Activated CD4-positive, alpha-beta memory T cell treated with anti-CD3 and anti-CD28 coated beads for 36 hours (primary cell): ENCODE results near the gene DOLK. TPM values are rescaled to one million over a fixed set of nuclear protein-coding genes. Genes with fewer than 3 reads are reported as not detected.
"Not testable (repeated sequence)": the region's sequence is repeated elsewhere in the genome, so short reads cannot be mapped to it uniquely, and the experiment has no call there.

ENCODE experiments used
- CTCF ChIA-PET: fragments of 350-600 bp; sonication (Branson Sonifier 250); formaldehyde crosslinking; loops from one replicate; lab custom pipeline; 2021; ENCODE audit warnings: antibody characterized with exemption, inconsistent platforms; lab: Charles Lee
- POLR2A ChIA-PET: fragments of 350-600 bp; sonication (Branson Sonifier 250); formaldehyde crosslinking; loops from one replicate; lab custom pipeline; 2021; ENCODE audit warnings: antibody characterized with exemption; lab: Charles Lee
- DNase-seq: peaks from one replicate; pipeline ENCODE4 v3.0.0-alpha.2; 2020
- H3K27ac Mint-ChIP-seq: one replicate; pipeline ENCODE4 v1.8.0; 2021; ENCODE audit warnings: mixed read lengths
- H3K27me3 Mint-ChIP-seq: one replicate; pipeline ENCODE4 v1.8.0; 2021; ENCODE audit warnings: mixed read lengths
- H3K36me3 Mint-ChIP-seq: one replicate; pipeline ENCODE4 v1.8.0; 2021; ENCODE audit warnings: mixed read lengths
- H3K4me1 Mint-ChIP-seq: one replicate; pipeline ENCODE4 v1.8.0; 2021; ENCODE audit warnings: low read depth, mixed read lengths
- H3K4me3 Mint-ChIP-seq: one replicate; pipeline ENCODE4 v1.8.0; 2021; ENCODE audit warnings: mild to moderate bottlenecking, mixed read lengths
- H3K9me3 Mint-ChIP-seq: one replicate; pipeline ENCODE4 v1.8.0; 2021; ENCODE audit warnings: mixed read lengths
- intact Hi-C: fragments of 100-400 bp; cut with micrococcal nuclease; formaldehyde crosslinking; loops from one replicate; pipeline ENCODE4 v1.15.1; 2023
- total RNA-seq, 2 experiments: library from RNA; stranded (reverse); gene quantifications; one replicate each; pipeline ENCODE4 v1.2.3, GENCODE V29; 2021

The DOLK gene
- total RNA-seq, 2 experiments from 2014 or later: 5.7 to 6.7 TPM

DNA sequence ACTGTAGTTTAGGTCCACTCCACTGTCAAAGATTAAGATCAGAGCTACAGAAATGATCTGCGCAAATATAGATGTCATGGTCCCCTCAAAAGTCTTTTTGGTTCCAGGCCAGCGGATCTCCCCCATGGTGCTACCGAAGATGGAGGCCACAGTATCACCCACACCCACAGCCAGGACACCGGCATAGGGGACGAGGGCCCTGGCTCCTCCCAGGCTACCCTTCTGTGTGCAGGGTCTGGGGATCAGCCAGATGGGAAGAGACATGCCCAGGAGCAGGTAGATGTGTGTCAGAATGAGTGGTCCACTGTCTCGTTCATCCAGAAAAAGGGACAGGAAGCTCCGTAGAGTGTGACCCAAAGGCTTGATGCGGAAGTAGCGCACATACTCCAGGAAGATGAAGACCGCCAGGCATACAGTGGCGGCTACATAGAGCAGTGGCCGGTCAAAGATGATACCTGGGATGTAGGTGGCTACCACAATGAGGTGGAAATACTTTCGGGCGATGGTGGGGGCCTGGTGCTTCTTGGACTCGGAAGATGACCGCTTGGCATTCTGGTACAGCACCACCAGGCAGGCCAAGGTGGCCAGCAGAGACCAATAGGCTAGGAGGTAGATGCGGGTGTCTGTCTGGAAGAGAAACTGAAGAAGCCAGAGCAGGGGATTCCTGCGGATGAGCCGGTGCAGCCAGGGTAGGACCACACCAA is 1.5 kb downstream of the DOLK start:
- ChIA-PET POLR2A (no interaction called here), CTCF (no interaction called here)
- Mint-ChIP-seq H3K4me3 (peak overlapping the region; percentile 98), H3K27me3 (no peaks in the 10 kb centered on the region), H3K36me3 (peaks cover 19% of the 10 kb centered on the region), H3K4me1 (peaks cover 26% of the 10 kb centered on the region), H3K9me3 (no peaks in the 10 kb centered on the region), H3K27ac (no peak overlapping the region)
- DNase-seq: no peak
- intact Hi-C loops: loop anchor here (5.0 kb wide), 3 partner anchors 129 to 259 kb away; partner anchors contain the start of genes ENDOG, SET and ZER1

DNA sequence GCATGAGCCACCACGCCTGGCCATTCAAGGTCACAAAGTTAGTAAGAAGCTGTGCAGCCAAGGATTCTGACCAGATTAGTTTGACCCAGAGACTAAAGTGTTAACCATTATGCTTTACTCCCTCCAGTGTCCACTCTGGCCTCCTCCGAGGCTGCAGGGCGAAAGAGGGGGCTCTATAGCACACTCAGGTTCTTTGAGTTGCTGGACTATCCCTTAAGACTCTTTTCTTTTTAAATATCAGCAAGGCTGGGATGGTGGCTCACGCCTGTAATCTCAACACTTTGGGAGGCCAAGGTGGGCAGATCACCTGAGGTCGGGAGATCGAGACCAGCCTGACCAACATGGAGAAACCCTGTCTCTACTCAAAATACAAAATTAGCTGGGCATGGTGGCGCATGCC is 2.4 kb downstream of the DOLK start:
- H3K27ac Mint-ChIP-seq, CTCF ChIA-PET, H3K27me3 Mint-ChIP-seq, DNase-seq, POLR2A ChIA-PET, H3K9me3 Mint-ChIP-seq, H3K4me3 Mint-ChIP-seq: not testable (repeated sequence)
- intact Hi-C loops: loop anchor here (5.0 kb wide), 3 partner anchors 128 to 258 kb away; partner anchors contain the start of genes ENDOG, SET and ZER1
- Mint-ChIP-seq H3K4me1 (peaks cover 24% of the 10 kb centered on the region), H3K36me3 (peaks cover 18% of the 10 kb centered on the region)

DNA sequence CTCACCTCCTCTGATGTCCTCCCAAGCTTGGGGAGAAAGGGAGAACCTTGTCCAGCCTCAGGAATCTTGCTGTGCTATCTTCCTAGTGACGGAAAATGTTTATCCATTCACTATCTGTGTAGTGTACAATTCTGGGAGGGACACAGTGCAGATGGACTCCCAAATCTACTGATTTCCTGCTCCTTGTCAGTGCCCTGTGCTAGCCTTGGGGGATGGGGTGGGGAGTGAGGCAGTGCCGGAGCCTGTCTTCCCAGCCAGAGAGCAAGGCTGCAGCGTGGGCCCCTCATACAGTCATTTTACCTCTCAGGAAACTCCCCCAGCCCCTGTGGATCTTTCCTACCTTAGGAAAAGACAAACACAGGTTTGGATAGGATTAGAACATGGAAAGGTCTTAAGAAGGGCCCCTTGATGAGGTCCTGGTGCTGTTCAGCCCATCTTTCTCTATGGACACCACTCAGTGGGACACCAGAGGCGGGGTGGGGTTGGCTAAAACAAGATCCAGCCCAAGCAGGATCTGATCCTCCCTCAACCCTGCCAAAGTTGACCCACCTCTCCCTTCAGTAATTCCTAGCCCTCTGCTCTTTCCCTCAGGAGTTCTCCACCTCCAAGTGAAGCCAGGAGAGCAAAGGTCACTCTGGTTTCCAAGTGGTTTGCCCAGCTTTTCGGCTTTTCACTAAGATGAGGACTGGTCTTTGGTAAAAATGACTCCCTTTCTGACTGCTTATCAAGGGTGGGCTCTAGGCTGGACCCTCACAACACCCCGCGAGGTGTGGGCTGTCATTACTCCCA is 3.4 kb downstream of the DOLK start:
- intact Hi-C loops: no loop called here
- no peak overlapping the region for H3K27ac Mint-ChIP-seq
- H3K4me1 Mint-ChIP-seq: peaks cover 22% of the 10 kb centered on the region
- no peaks in the 10 kb centered on the region for H3K9me3 Mint-ChIP-seq
- no peak for DNase-seq
- ChIA-PET POLR2A (no interaction called here), CTCF (interaction anchor here (1.0 to 1.1 kb wide), 2 partner anchors 16 to 65 kb away, joined by 3 to 5 read pairs; no protein-coding TSS in a partner anchor)
- H3K4me3 Mint-ChIP-seq: no peak overlapping the region
- H3K36me3 Mint-ChIP-seq: peaks cover 14% of the 10 kb centered on the region
- H3K27me3 Mint-ChIP-seq: no peaks in the 10 kb centered on the region

DNA sequence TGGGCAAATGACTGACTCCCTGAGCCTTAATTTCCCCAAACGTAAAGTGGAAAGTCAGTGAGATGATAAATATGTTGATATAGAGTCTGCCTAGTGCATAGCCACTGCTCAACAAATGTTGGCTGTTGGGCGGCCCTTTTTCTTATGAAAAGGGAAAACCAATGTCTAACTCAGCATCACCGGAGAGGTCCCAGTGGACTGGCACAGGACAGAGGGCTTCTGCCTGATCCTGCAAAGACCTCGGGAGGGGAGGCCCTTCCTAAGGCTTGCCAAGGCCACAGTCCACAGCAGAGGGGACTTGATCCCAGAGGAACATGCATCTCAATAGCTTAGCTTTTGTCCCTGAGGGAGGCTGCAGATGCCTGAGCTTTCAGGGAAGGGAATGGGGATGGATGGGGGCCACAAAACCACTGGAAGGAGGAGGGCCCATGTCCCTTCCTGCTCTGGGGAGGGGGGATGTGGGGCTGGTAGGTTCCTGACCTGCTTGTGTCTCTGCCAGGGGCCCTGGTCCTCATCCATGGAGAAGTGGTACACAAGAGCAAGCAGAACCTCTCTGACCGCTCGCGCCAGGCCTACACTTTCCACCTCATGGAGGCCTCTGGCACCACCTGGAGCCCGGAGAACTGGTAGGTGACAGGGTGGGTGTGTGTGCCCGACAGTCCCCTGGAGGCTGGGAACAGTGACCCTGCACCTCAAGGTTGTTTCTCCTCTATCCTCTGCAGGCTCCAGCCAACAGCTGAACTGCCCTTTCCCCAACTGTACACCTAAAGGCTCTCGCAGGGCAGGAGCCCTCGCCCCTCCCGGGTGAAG is 6.3 kb downstream of the DOLK start:
- no peak for DNase-seq
- intact Hi-C loops: no loop called here
- Mint-ChIP-seq H3K36me3 (peaks cover 4% of the 10 kb centered on the region), H3K4me3 (no peak overlapping the region), H3K27me3 (no peaks in the 10 kb centered on the region), H3K9me3 (no peaks in the 10 kb centered on the region), H3K4me1 (peaks cover 10% of the 10 kb centered on the region), H3K27ac (no peak overlapping the region)
- ChIA-PET CTCF (no interaction called here), POLR2A (interaction anchor here (0.5 kb wide), 1 partner anchor 124 kb away, joined by 3 read pairs; no protein-coding TSS in a partner anchor)

DNA sequence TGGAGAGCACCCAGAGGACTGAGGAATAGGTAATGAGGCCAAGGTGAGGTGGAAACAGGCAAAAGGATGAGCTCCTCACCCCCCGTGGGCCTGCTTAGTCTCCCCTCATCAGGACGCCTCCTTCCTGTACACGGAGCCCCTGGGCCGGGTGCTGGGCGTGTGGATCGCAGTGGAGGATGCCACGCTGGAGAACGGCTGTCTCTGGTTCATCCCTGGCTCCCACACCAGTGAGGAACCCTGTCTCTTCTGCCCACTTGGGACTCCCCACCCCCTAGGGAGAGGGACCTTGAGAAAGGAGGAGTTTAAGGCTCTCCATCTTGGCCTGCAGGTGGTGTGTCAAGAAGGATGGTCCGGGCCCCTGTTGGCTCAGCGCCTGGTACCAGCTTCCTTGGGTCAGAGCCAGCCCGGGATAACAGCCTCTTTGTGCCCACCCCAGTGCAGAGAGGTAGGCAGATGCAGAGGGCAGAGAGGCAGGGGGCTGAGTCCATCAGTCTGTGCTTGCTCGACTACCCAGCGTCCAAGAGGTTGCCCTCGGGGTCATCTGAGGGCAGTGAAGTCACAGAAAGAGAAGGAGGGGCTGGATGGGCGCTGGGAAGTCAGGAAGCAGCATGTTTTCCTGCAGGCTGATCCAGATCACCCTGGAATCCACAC is 7.0 kb downstream of the DOLK start:
- intact Hi-C loops: no loop called here
- H3K27me3 Mint-ChIP-seq: no peaks in the 10 kb centered on the region
- no peak overlapping the region for H3K4me3 Mint-ChIP-seq
- H3K36me3 Mint-ChIP-seq: no peaks in the 10 kb centered on the region
- H3K27ac Mint-ChIP-seq: no peak overlapping the region
- no peak for DNase-seq
- POLR2A ChIA-PET: no interaction called here
- no peaks in the 10 kb centered on the region for H3K9me3 Mint-ChIP-seq
- peaks cover 2% of the 10 kb centered on the region for H3K4me1 Mint-ChIP-seq
- CTCF ChIA-PET: no interaction called here

DNA sequence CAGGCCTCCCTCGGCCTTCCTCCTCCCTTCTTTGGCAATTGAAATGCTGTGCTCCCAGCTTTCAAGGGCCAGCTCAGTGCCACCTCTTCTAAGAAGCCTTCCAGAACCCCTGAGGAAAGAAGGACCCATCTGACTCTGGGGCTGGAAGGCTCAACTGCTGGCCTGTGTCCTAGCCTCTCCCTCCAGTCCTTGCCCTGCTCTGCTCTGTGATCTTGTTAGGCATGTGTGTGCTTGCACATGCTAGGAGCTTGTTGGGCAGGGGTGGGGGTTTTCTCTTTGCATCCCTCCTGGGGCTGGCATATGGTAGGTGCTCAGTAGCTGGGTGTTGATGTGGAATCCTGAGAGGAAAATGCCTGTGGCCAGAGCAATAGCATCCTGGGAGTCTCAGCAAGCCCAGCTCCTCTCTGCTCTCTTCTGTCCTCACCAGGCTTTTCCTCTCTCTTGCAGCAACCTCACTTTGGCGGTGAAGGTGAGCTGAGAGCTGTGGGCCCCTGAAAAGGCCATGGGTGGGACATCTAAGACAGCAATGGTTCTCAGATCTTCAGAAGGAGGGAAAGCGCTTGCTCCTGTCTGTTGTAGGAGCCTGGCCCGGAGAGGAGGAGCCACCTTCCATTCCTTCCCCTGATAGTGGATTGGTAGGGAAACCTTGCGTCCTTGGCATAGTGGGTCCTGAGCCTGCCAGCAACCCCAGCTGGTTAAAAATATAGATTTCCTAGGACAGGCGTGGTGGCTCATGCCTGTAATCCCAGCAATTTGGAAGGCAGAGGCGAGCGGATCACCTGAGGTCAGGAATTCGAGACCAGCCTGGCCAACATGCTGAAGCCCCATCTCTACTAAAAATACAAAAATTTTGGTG is 9.9 kb downstream of the DOLK start:
- intact Hi-C loops: no loop called here
- Mint-ChIP-seq H3K4me3 (no peak overlapping the region), H3K9me3 (no peaks in the 10 kb centered on the region), H3K27me3 (no peaks in the 10 kb centered on the region), H3K36me3 (no peaks in the 10 kb centered on the region), H3K4me1 (no peaks in the 10 kb centered on the region), H3K27ac (no peak overlapping the region)
- ChIA-PET CTCF (interaction anchor here (0.6 to 2.2 kb wide), 3 partner anchors 9 to 754 kb away, joined by 3 to 7 read pairs (median 4); no protein-coding TSS in a partner anchor), POLR2A (no interaction called here)
- no peak for DNase-seq

DNA sequence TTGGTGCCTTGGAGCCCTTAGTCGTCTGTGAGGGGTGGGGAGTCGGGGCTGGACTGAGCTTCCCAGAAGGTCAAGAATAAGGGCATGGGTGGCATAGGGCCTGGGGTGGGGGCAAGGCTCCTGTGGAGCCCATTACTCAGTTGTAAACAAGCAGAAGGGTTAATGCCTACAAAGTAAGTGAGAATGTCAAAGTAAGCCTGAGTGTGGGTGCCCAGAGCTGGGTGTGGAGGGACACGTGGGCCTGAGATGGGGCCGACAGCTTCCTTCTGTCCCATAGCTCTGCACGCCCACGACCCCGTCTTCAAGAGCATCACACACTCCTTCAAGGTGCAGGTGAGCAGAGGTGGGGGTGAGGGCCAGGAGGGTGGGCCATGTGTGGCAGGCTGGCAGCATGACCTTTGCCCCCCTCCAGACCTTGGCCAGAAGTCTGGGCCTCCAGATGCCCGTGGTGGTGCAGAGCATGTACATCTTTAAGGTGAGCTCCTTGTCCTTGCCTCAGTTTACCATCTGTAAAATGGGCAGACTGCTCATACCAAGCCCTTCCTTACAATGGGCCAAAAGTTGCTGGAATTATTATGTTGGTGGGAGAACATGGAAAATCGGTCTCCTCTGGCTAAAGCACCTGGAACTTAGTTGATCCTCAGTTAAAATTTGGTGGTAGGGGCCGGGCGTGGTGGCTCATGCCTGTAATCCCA is 11.1 kb downstream of the DOLK start:
- no peaks in the 10 kb centered on the region for H3K9me3 Mint-ChIP-seq
- no peaks in the 10 kb centered on the region for H3K4me1 Mint-ChIP-seq
- H3K4me3 Mint-ChIP-seq: no peak overlapping the region
- CTCF ChIA-PET: interaction anchor here (1.7 to 2.2 kb wide), 2 partner anchors 8 to 74 kb away, joined by 4 to 7 read pairs; no protein-coding TSS in a partner anchor
- no peaks in the 10 kb centered on the region for H3K27me3 Mint-ChIP-seq
- H3K36me3 Mint-ChIP-seq: no peaks in the 10 kb centered on the region
- DNase-seq: no peak
- intact Hi-C loops: no loop called here
- POLR2A ChIA-PET: no interaction called here
- H3K27ac Mint-ChIP-seq: no peak overlapping the region

DNA sequence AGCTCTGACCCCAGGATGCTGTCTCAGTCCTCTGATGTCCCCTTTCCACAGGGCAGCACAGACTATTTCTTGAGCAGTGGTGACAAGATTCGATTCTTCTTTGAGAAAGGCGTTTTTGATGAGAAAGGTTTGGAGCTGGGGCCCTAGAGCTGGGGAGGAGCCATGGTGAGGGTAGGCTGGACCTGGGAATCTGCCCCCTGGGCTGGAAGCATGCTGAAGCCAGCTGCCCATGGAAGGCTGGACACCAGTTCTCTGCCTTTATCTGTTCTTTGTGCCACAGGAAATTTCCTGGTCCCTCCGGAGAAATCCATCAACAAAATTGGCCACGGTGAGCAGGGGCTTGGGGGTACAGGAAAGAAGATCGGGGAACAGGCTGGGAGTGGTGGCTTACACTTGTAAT is 13.7 kb downstream of the DOLK start:
- no peaks in the 10 kb centered on the region for H3K9me3 Mint-ChIP-seq
- H3K27me3 Mint-ChIP-seq: no peaks in the 10 kb centered on the region
- H3K4me3 Mint-ChIP-seq: no peak overlapping the region
- no peaks in the 10 kb centered on the region for H3K4me1 Mint-ChIP-seq
- H3K36me3 Mint-ChIP-seq: no peaks in the 10 kb centered on the region
- POLR2A ChIA-PET: no interaction called here
- no peak for DNase-seq
- CTCF ChIA-PET: no interaction called here
- intact Hi-C loops: no loop called here
- no peak overlapping the region for H3K27ac Mint-ChIP-seq

DNA sequence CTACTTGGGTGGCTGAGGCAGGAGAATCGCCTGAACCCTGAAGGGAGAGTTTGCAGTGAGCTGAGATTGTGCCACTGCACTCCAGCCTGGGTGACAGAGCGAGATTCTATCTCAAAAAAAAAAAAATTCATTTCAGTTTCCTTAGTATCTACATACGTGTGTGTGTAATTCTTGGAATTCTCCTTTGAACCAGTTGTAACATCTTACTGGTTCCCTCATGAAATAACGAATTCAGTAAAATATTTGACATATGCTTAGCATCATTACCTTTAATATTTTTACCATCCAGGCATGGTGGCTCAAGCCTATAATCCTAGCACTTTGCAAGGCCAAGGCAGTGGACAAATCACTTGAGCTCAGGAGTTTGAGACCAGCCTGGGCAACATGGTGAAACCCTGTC is 17.8 kb downstream of the DOLK start:
- Mint-ChIP-seq H3K9me3 (no peaks in the 10 kb centered on the region), H3K4me3 (no peak overlapping the region), H3K27ac (no peak overlapping the region), H3K27me3 (no peaks in the 10 kb centered on the region), H3K36me3 (no peaks in the 10 kb centered on the region), H3K4me1 (peaks cover 9% of the 10 kb centered on the region)
- no peak for DNase-seq
- ChIA-PET POLR2A (interaction anchor here (0.6 kb wide), 1 partner anchor 54 kb away, joined by 3 read pairs; no protein-coding TSS in a partner anchor), CTCF (interaction anchor here (0.8 to 10.6 kb wide), 10 partner anchors 15 to 140 kb away, joined by 3 to 184 read pairs (median 5); partner anchors contain the start of genes ENDOG and SPOUT1)
- intact Hi-C loops: loop anchor here (5.0 kb wide), 2 partner anchors 47 to 282 kb away; partner anchors contain the start of genes KYAT1 and LRRC8A

DNA sequence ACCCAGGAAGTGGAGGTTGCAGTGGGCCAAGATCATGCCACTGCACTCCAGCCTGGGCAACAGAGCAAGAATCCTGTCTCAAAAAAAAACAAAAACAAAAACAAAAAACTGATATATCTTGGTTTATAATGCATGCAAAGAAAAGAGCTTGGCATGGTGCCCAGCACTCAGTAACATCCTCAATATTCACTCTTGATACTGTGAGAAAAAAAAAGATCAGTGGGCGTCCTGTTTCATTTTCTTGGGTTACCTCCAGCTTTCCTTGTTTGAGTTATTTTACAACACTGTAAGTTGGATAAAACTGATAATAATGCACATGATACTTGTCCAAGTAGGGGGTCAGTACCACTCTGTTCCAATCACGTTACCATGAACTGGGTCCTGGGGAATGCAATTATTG is 18.8 kb downstream of the DOLK start:
- no peak overlapping the region for H3K4me3 Mint-ChIP-seq
- intact Hi-C loops: loop anchor here (1.0 to 5.0 kb wide), 3 partner anchors 46 to 281 kb away; partner anchors contain the start of genes KYAT1 and LRRC8A
- H3K27me3 Mint-ChIP-seq: no peaks in the 10 kb centered on the region
- ChIA-PET CTCF (interaction anchor here (0.6 to 10.6 kb wide), 34 partner anchors 8 to 882 kb away, joined by 3 to 184 read pairs (median 4); partner anchors contain the start of genes ENDOG, PKN3 and SPOUT1), POLR2A (no interaction called here)
- no peak for DNase-seq
- no peaks in the 10 kb centered on the region for H3K36me3 Mint-ChIP-seq
- H3K27ac Mint-ChIP-seq: no peak overlapping the region
- no peaks in the 10 kb centered on the region for H3K9me3 Mint-ChIP-seq
- H3K4me1 Mint-ChIP-seq: peaks cover 9% of the 10 kb centered on the region
